ENCODE measurements around the gene KCNJ18.
"Not testable (repeated sequence)": the region's sequence is repeated elsewhere in the genome, so short reads cannot be mapped to it uniquely, and the experiment has no call there.

KCNJ18 gene

GRCh38 chr17:21737015-21737580 is 44.8 kb downstream of the KCNJ18 start:
- DNase-seq = not testable (repeated sequence)

- DNase-seq = not testable (repeated sequence)
Measured at GRCh38 chr17:21738241-21738640, 45.9 kb downstream of the KCNJ18 start.

- DNase-seq = not testable (repeated sequence)
Measured at GRCh38 chr17:21738877-21739474, 46.7 kb downstream of the KCNJ18 start.

- DNase-seq = not testable (repeated sequence)
Measured at GRCh38 chr17:21739485-21739884, 47.2 kb downstream of the KCNJ18 start.

GRCh38 chr17:21740836-21741235 is 48.5 kb downstream of the KCNJ18 start:
- not testable (repeated sequence) for DNase-seq

- DNase-seq = not testable (repeated sequence)
Measured at GRCh38 chr17:21741520-21741919, 49.2 kb downstream of the KCNJ18 start.

GRCh38 chr17:21742326-21742725 is 50.0 kb downstream of the KCNJ18 start:
- no peak for DNase-seq

GRCh38 chr17:21744151-21744550 is 51.8 kb downstream of the KCNJ18 start:
- not testable (repeated sequence) for DNase-seq

- DNase-seq = not testable (repeated sequence)
Measured at GRCh38 chr17:21744621-21745020, 52.3 kb downstream of the KCNJ18 start.

- DNase-seq = not testable (repeated sequence)
Measured at GRCh38 chr17:21745385-21746054, 53.2 kb downstream of the KCNJ18 start.

- DNase-seq = not testable (repeated sequence)
Measured at GRCh38 chr17:21746415-21746814, 54.1 kb downstream of the KCNJ18 start.

- not testable (repeated sequence) for DNase-seq
Measured at GRCh38 chr17:21747195-21747915, 55.0 kb downstream of the KCNJ18 start.

- DNase-seq = not testable (repeated sequence)
Measured at GRCh38 chr17:21748686-21749085, 56.4 kb downstream of the KCNJ18 start.

- not testable (repeated sequence) for DNase-seq
Measured at GRCh38 chr17:21749696-21750531, 57.6 kb downstream of the KCNJ18 start.

GRCh38 chr17:21751111-21751510 is 58.8 kb downstream of the KCNJ18 start:
- DNase-seq = not testable (repeated sequence)

Measured in stimulated activated CD8-positive, alpha-beta memory T cell treated with anti-CD3 and anti-CD28 coated beads, Interleukin-4, amount 100 ng/mL, for 48 hours (primary cell).